ENCODE data around the gene NINJ2.

Gene NINJ2

DNA sequence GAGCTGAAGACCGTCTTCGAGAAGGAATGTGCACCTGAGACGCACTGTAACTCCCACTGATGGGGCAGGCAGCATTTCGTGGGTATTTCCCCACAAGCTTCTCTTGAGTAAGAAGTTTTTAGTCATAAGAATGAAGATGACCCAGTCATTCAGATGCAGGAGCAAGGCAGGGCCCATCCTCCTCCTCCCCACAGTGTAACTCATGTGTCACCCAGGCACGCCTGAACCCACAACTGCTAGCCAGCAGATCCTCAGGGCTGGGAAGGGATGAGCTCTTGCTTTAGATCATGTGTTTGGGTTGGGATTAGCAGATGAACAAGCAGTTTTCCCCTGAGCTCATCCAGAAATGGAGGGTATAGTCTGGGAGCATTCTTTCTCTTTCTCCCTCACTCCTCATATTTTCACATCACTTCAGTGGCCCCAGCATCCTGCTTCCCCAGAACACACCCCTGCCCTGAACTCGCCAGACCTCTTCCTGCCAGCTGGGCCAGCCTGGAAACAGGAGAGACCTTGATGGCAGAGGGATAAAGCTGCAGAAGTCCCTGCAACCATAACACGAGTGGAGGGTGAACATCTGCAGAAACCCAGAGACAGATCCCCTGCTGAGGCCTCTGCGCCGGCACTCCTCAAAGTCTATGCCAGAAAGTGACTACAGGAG, 130.2 kb downstream of the NINJ2 start:
- in situ Hi-C loops (cut with HindIII; ENCODE audit: low pct_ligation_motif_present, low pct_unique_long_range_greater_than_20kb, low sequenced_read_pairs) = loop anchor here (10.0 kb wide), 1 partner anchor 98 kb away; no protein-coding TSS in a partner anchor
- no peak for DNase-seq

- in situ Hi-C loops (cut with HindIII; ENCODE audit: low pct_ligation_motif_present, low pct_unique_long_range_greater_than_20kb, low sequenced_read_pairs) = loop anchor here (10.0 kb wide), 1 partner anchor 97 kb away; no protein-coding TSS in a partner anchor
- DNase-seq = no peak
These were observed 131.2 kb downstream of the NINJ2 start for GRCh38 chr12:531951-532585.

- DNase-seq = no peak
- in situ Hi-C loops (cut with HindIII; ENCODE audit: low pct_ligation_motif_present, low pct_unique_long_range_greater_than_20kb, low sequenced_read_pairs) = loop anchor here (10.0 kb wide), 1 partner anchor 96 kb away; no protein-coding TSS in a partner anchor
These were observed 132.4 kb downstream of the NINJ2 start for GRCh38 chr12:530821-531220.

DNA sequence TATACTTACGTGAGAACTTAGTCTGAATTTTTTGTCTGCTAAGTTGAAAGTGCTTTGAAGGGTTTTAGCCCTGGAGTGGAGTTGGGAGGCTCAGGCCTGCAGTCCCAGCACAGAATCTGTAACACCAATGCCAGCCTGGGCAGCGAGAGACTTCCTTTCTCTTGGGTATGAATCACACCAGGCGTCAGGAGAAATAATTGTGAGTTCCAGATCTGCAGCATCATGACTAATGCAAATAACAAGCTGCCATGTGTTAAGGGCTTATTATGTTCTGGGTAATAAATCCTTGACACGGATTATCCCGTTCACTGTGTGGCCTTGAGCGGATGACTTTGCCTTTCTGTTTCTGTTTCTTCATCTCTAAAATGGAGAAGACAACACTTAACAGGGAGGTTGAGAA, 132.9 kb downstream of the NINJ2 start:
- in situ Hi-C loops (cut with HindIII; ENCODE audit: low pct_ligation_motif_present, low pct_unique_long_range_greater_than_20kb, low sequenced_read_pairs) = loop anchor here (10.0 kb wide), 1 partner anchor 96 kb away; no protein-coding TSS in a partner anchor
- no peak for DNase-seq

DNA sequence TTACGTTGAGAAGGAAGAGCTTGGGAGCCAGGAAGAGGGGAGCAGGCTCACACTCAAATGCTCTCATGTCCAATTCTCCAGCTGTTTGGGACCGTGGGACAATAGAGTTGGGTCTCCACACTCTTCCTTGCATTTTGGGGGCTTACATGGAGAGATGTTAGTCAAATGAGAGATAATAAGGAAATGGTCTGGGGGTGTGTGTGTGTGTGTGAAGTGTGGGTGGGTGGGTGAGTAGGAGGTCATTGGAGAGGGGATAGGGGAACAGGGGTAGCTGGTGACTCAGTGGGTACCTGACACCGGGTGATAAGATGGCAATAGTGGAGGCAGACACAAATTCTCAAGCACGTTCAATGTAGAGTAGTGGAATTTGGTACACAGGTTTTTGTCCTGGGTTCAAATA, 135.5 kb downstream of the NINJ2 start:
- no peak for DNase-seq
- in situ Hi-C loops (cut with HindIII; ENCODE audit: low pct_ligation_motif_present, low pct_unique_long_range_greater_than_20kb, low sequenced_read_pairs) = no loop called here

DNA sequence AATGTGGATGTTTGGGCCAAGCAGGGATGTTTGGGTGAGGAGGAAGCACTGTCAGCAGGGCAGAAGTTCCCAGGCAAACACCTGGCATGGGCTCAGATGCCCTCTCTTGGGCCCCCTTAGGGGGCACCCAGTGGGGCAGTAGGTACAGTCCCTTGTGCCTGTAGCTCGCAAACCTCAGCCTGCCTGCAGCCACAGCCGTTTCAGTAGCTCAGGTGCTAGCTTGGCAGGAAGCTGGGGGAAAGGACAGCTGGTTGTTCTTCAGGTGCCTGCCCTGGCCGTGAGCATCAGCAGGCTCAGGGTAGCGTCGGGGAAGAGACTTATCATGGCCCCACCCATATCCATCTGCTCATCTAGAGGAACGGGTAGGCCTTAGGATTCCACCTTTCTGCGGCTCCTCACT, 136.0 kb downstream of the NINJ2 start:
- in situ Hi-C loops (cut with HindIII; ENCODE audit: low pct_ligation_motif_present, low pct_unique_long_range_greater_than_20kb, low sequenced_read_pairs) = no loop called here
- DNase-seq = no peak

- in situ Hi-C loops (cut with HindIII; ENCODE audit: low pct_ligation_motif_present, low pct_unique_long_range_greater_than_20kb, low sequenced_read_pairs) = no loop called here
- no peak for DNase-seq
These were observed 137.2 kb downstream of the NINJ2 start for GRCh38 chr12:526089-526488.

GRCh38 chr12:524167-524951, 138.9 kb downstream of the NINJ2 start:
- in situ Hi-C loops (cut with HindIII; ENCODE audit: low pct_ligation_motif_present, low pct_unique_long_range_greater_than_20kb, low sequenced_read_pairs) = no loop called here
- no peak for DNase-seq

DNA sequence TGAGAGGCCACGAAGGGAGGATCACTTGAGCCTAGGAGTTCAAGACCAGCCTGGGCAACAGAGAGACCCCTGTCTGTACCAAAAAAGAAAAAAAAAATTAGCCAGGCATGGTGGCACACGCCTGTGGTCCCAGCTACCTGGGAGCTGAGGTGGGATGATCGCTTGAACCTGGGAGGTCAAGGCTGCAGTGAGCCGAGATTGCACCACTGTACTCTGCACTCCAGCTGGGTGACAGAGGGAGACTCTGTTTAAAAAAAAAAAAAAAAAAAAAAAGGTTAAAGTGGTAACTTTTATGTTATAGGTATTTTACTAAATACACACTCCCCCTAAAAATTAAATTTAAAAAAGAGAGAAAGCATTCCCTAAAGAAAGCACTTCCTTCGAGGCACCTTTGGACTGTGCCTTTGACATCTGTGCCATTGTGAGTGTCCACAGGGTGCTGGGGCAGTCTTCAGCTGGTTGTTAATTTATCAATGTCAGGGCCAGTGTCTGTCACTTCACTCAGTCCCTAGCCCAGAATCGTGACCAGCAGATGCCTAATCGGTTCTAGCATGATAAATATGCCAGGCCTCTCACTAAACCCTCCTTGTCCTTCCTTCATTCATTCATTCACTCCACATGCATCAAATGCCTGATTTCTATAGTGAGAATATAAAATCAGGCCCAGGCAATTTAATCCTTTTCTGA, 140.4 kb downstream of the NINJ2 start:
- in situ Hi-C loops (cut with HindIII; ENCODE audit: low pct_ligation_motif_present, low pct_unique_long_range_greater_than_20kb, low sequenced_read_pairs) = no loop called here
- no peak for DNase-seq

- in situ Hi-C loops (cut with HindIII; ENCODE audit: low pct_ligation_motif_present, low pct_unique_long_range_greater_than_20kb, low sequenced_read_pairs) = no loop called here
- DNase-seq = no peak
These were observed 143.1 kb downstream of the NINJ2 start for GRCh38 chr12:520119-520518.

DNA sequence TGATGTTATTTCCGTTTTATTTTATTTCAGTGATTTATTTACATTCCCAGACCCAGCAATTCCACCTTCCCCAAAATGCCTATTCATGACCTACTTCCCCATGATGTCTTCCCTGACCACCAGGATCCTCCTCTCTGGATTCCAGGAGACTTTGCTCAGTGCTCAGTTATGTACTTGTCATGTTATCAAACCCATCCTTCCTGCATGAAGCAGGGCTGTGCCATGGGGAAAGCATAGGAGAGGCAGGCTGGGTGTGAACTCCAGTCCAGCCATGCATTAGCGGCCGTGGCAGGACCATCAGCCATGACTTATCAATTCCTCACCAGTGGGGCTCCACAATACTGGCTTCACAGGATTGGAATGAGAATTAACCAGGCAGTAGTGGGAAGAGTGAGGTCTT, 145.7 kb downstream of the NINJ2 start:
- in situ Hi-C loops (cut with HindIII; ENCODE audit: low pct_ligation_motif_present, low pct_unique_long_range_greater_than_20kb, low sequenced_read_pairs) = no loop called here
- DNase-seq = no peak
